Vagina (tissue), 2 donors: ENCODE results near the gene GDI1.
"Not testable (repeated sequence)": the region's sequence is repeated elsewhere in the genome, so short reads cannot be mapped to it uniquely, and the experiment has no call there.

Source experiments
- POLR2A ChIP-seq, 2 donors: fragments of 450-650 bp; IDR thresholded peaks; one replicate each; pipeline ENCODE4 v1.6.1; 2017; ENCODE audit warnings: antibody characterized with exemption in 2 of 2, mild to moderate bottlenecking in 2 of 2, moderate library complexity in 2 of 2
- TF ChIP-seq, protein P1 (sequence below), 3 experiments: fragments of 450-650 bp in 2 of 3; fragments of 200-600 bp in 1 of 3; sonication (generic) in 1 of 3; IDR thresholded peaks; one replicate each; pipeline ENCODE4 v1.5.1; 2017 to 2019; ENCODE audit warnings: antibody characterized with exemption in 3 of 3, mild to moderate bottlenecking in 2 of 3, moderate library complexity in 2 of 3

- TF ChIP-seq, protein P1, sequence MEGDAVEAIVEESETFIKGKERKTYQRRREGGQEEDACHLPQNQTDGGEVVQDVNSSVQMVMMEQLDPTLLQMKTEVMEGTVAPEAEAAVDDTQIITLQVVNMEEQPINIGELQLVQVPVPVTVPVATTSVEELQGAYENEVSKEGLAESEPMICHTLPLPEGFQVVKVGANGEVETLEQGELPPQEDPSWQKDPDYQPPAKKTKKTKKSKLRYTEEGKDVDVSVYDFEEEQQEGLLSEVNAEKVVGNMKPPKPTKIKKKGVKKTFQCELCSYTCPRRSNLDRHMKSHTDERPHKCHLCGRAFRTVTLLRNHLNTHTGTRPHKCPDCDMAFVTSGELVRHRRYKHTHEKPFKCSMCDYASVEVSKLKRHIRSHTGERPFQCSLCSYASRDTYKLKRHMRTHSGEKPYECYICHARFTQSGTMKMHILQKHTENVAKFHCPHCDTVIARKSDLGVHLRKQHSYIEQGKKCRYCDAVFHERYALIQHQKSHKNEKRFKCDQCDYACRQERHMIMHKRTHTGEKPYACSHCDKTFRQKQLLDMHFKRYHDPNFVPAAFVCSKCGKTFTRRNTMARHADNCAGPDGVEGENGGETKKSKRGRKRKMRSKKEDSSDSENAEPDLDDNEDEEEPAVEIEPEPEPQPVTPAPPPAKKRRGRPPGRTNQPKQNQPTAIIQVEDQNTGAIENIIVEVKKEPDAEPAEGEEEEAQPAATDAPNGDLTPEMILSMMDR (IDR thresholded peaks at IDR 0.05): not testable (repeated sequence)
- not testable (repeated sequence) for TF ChIP-seq POLR2A (IDR thresholded peaks at IDR 0.05)
These were observed 40.6 kb upstream of the GDI1 start for GRCh38 chrX:154396363-154396762.
